Glutamatergic neuron (in vitro differentiated cells): Measurements from ENCODE around the gene FOXL3. TPM values are rescaled to one million over a fixed set of nuclear protein-coding genes. Genes with fewer than 3 reads are reported as not detected.

ENCODE experiments used
- DNase-seq: peaks from one replicate; pipeline ENCODE4 v3.0.0; 2022
- H3K27ac Mint-ChIP-seq: one replicate; pipeline ENCODE4 v1.8.0; 2020; ENCODE audit warnings: mild to moderate bottlenecking, mixed read lengths, inconsistent platforms; ENCODE audit not compliant: unreplicated experiment
- H3K27me3 Mint-ChIP-seq: one replicate; pipeline ENCODE4 v1.8.0; 2020; ENCODE audit warnings: mild to moderate bottlenecking, moderate library complexity, mixed read lengths, inconsistent platforms; ENCODE audit not compliant: unreplicated experiment
- H3K36me3 Mint-ChIP-seq: one replicate; pipeline ENCODE4 v1.8.0; 2020; ENCODE audit warnings: mild to moderate bottlenecking, mixed read lengths, inconsistent platforms; ENCODE audit not compliant: unreplicated experiment
- H3K4me1 Mint-ChIP-seq: one replicate; pipeline ENCODE4 v1.8.0; 2020; ENCODE audit warnings: mild to moderate bottlenecking, low read depth, mixed read lengths, inconsistent platforms; ENCODE audit not compliant: unreplicated experiment
- H3K4me3 Mint-ChIP-seq: one replicate; pipeline ENCODE4 v1.8.0; 2020; ENCODE audit warnings: mild to moderate bottlenecking, mixed read lengths, inconsistent platforms; ENCODE audit not compliant: unreplicated experiment
- H3K9me3 Mint-ChIP-seq: one replicate; pipeline ENCODE4 v1.8.0; 2020; ENCODE audit warnings: mild to moderate bottlenecking, moderate library complexity, mixed read lengths, inconsistent platforms; ENCODE audit not compliant: unreplicated experiment
- CTCF ChIP-seq: fragments of 200-600 bp; sonication (generic); IDR thresholded peaks from one replicate; pipeline ENCODE4 v1.5.0; 2021; ENCODE audit not compliant: partially characterized antibody, unreplicated experiment
- total RNA-seq: library from RNA; stranded (reverse); fragmentation: NEBNext Ultra II Directional; extraction: Animal tissue kit (Norgen Biotek cat#: 25700); gene quantifications from one replicate; pipeline ENCODE4 v1.2.1, GENCODE V29; 2021; ENCODE audit not compliant: unreplicated experiment

FOXL3 gene
- total RNA-seq, 1 donor from 2014 or later, result not detected

GRCh38 chr7:340200-340937 lies 50.4 kb downstream of the FOXL3 start:
- Mint-ChIP-seq H3K36me3 (no peaks in the 10 kb centered on the region), H3K27ac (no peak overlapping the region), H3K9me3 (peaks cover 4% of the 10 kb centered on the region), H3K4me1 (peaks cover 2% of the 10 kb centered on the region), H3K27me3 (peaks cover 11% of the 10 kb centered on the region), H3K4me3 (no peak overlapping the region)
- no peak for DNase-seq
- TF ChIP-seq CTCF, result no peak

Other genes with a start within 250 kb of the FOXL3 start
- gene FAM20C, start 97.6 kb upstream of the FOXL3 start, total RNA-seq, result 199 TPM
- gene PDGFA, start 229.7 kb downstream of the FOXL3 start, total RNA-seq, result 7.6 TPM